ENCODE results near the gene NPAS2. TPM values are rescaled to one million over a fixed set of nuclear protein-coding genes. Genes with fewer than 3 reads are reported as not detected.

Gene NPAS2
- total RNA-seq, 1 experiment from 2014 or later = 20.4 TPM

DNA sequence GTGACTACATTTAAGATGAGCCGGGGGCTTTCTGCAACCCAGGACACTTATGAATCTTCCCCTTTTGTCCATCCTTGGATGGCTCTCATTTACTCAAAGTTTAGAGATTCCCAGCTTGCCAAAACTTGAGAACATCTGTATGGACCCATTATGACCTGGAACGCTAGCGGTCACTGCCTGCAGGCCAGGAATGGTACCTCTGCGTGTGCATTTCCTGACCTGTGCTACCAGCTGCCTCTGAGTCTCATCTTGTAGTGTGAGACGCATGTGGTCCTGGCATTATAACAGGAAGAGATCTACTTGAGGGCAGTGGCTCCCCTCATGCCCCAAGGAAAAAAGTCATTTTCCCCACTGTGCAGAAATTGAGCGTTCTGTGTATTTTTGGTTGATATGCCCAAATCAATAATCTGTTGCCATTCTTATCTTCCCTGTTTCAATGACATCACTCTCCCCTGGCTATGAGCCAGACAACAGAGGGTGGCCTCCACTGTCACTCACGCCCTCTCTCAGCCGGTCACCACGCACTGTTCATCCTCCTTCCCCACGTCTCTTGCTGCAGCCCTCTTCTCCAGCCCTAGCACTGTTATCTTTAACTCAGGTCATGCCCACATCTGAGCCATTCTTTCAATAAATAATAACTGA lies 28.5 kb upstream of the NPAS2 start:
- DNase-seq (ENCODE audit: low read depth, low spot score) = no peak
- no peaks in the 10 kb centered on the region for H3K27me3 ChIP-seq (ENCODE audit: insufficient read depth, low read length)
- no peak for ATAC-seq
- no peaks in the 10 kb centered on the region for H3K79me2 ChIP-seq (ENCODE audit: insufficient read depth, low read length)
- no peaks in the 10 kb centered on the region for H3K9me3 ChIP-seq (ENCODE audit: control insufficient read depth in 1 of 2, insufficient read depth in 1 of 2, low read depth in 1 of 2, low read length in 2 of 2)
- intact Hi-C loops (cut with micrococcal nuclease) = no loop called here
- CTCF ChIA-PET = no interaction called here
- H3K9me2 ChIP-seq (ENCODE audit: insufficient read depth) = no peaks in the 10 kb centered on the region
- RAD21 ChIA-PET (ENCODE audit: low non-redundant PET in 1 of 2, low total read pairs in 2 of 2, uncharacterized antibody in 2 of 2, unreplicated experiment in 2 of 2) = no interaction called here
- no peak overlapping the region for H2AFZ ChIP-seq (ENCODE audit: low read depth, low read length, poor library complexity, severe bottlenecking)
- TF ChIP-seq SP1 (IDR thresholded peaks at IDR 0.05; ENCODE audit: low read depth) (no peak), EZH2 (IDR thresholded peaks at IDR 0.05) (no peak)
- TF ChIP-seq, protein P1, sequence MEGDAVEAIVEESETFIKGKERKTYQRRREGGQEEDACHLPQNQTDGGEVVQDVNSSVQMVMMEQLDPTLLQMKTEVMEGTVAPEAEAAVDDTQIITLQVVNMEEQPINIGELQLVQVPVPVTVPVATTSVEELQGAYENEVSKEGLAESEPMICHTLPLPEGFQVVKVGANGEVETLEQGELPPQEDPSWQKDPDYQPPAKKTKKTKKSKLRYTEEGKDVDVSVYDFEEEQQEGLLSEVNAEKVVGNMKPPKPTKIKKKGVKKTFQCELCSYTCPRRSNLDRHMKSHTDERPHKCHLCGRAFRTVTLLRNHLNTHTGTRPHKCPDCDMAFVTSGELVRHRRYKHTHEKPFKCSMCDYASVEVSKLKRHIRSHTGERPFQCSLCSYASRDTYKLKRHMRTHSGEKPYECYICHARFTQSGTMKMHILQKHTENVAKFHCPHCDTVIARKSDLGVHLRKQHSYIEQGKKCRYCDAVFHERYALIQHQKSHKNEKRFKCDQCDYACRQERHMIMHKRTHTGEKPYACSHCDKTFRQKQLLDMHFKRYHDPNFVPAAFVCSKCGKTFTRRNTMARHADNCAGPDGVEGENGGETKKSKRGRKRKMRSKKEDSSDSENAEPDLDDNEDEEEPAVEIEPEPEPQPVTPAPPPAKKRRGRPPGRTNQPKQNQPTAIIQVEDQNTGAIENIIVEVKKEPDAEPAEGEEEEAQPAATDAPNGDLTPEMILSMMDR (IDR thresholded peaks at IDR 0.05 in 2 of 3, conservative IDR thresholded peaks at IDR 0.05 in 1 of 3; ENCODE audit: borderline replicate concordance in 1 of 3, insufficient read depth in 1 of 3, low read depth in 2 of 3, low read length in 2 of 3) = no peak
- H3K27ac ChIP-seq (ENCODE audit: low read depth, low read length) = no peak overlapping the region
- no TSS peak for BruUV-seq (replicated peaks)
- no peak overlapping the region for H3K4me3 ChIP-seq (replicated peaks in 1 of 2; ENCODE audit: low read depth in 1 of 2, low read length in 2 of 2)
- POLR2A ChIA-PET = no interaction called here
- no peak overlapping the region for H3K4me2 ChIP-seq (ENCODE audit: low read length)
- no peak overlapping the region for H3K9ac ChIP-seq (ENCODE audit: low read length)
- H3K4me1 ChIP-seq (ENCODE audit: control insufficient read depth in 1 of 2, insufficient read depth in 2 of 2, low read length in 2 of 2) = peaks cover 10 to 21% of the 10 kb centered on the region in 2 experiments; a peak in 3 of 4 replicates
- H4K20me1 ChIP-seq (ENCODE audit: insufficient read depth) = no peaks in the 10 kb centered on the region
- no peaks in the 10 kb centered on the region for H3K36me3 ChIP-seq (ENCODE audit: control insufficient read depth in 1 of 2, insufficient read depth in 2 of 2, low read length in 2 of 2)

DNA sequence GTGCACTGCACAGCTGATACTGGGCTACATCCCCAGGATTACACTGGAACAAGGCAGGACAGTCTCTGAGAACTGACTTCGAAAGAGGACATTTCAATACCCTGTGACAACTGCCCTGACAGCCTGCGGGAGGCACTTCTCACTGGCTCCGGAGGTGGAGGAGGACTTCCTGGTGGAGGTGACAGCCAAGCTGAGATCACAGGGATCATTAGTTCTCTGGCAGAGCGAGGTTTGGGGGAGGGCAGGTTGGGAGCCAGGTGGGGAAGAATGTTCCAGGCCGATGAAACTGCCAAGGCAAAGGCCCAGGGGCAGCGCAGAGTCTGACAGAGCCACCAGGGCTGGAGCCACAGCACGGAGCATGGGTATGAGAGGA lies 28.0 kb upstream of the NPAS2 start:
- POLR2A ChIA-PET = no interaction called here
- no TSS peak for BruUV-seq (replicated peaks)
- RAD21 ChIA-PET (ENCODE audit: low non-redundant PET in 1 of 2, low total read pairs in 2 of 2, uncharacterized antibody in 2 of 2, unreplicated experiment in 2 of 2) = no interaction called here
- H3K36me3 ChIP-seq (ENCODE audit: control insufficient read depth in 1 of 2, insufficient read depth in 2 of 2, low read length in 2 of 2) = no peaks in the 10 kb centered on the region
- no peak overlapping the region for H3K4me2 ChIP-seq (ENCODE audit: low read length)
- no peaks in the 10 kb centered on the region for H3K9me2 ChIP-seq (ENCODE audit: insufficient read depth)
- H3K9ac ChIP-seq (ENCODE audit: low read length) = no peak overlapping the region
- no peak overlapping the region for H3K27ac ChIP-seq (ENCODE audit: low read depth, low read length)
- CTCF ChIA-PET = no interaction called here
- intact Hi-C loops (cut with micrococcal nuclease) = no loop called here
- no peak for ATAC-seq
- no peak for DNase-seq (ENCODE audit: low read depth, low spot score)
- no peak overlapping the region for H2AFZ ChIP-seq (ENCODE audit: low read depth, low read length, poor library complexity, severe bottlenecking)
- H3K27me3 ChIP-seq (ENCODE audit: insufficient read depth, low read length) = no peaks in the 10 kb centered on the region
- no peaks in the 10 kb centered on the region for H3K79me2 ChIP-seq (ENCODE audit: insufficient read depth, low read length)
- H3K9me3 ChIP-seq (ENCODE audit: control insufficient read depth in 1 of 2, insufficient read depth in 1 of 2, low read depth in 1 of 2, low read length in 2 of 2) = no peaks in the 10 kb centered on the region
- H3K4me3 ChIP-seq (replicated peaks in 1 of 2; ENCODE audit: low read depth in 1 of 2, low read length in 2 of 2) = no peak overlapping the region
- TF ChIP-seq POLR2A (IDR thresholded peaks at IDR 0.05; ENCODE audit: borderline replicate concordance, extremely low read depth, insufficient read depth, insufficient read length) = no peak
- TF ChIP-seq SIN3A (IDR thresholded peaks at IDR 0.05; ENCODE audit: low read depth) = no peak
- TF ChIP-seq ZFX (IDR thresholded peaks at IDR 0.05) = no peak
- TF ChIP-seq EZH2 (IDR thresholded peaks at IDR 0.05) = no peak
- TF ChIP-seq CBX3 (IDR thresholded peaks at IDR 0.05; ENCODE audit: low read depth) = no peak
- peaks cover 10 to 17% of the 10 kb centered on the region in 2 experiments; a peak in 3 of 4 replicates for H3K4me1 ChIP-seq (ENCODE audit: control insufficient read depth in 1 of 2, insufficient read depth in 2 of 2, low read length in 2 of 2)
- H4K20me1 ChIP-seq (ENCODE audit: insufficient read depth) = no peaks in the 10 kb centered on the region

All from HCT116 (cell line).